Vagina (tissue), 2 donors: ENCODE data around the gene RCOR3. TPM values are rescaled to one million over a fixed set of nuclear protein-coding genes. Genes with fewer than 3 reads are reported as not detected.
"Not testable (repeated sequence)": the region's sequence is repeated elsewhere in the genome, so short reads cannot be mapped to it uniquely, and the experiment has no call there.

Source experiments
- DNase-seq, 2 donors: peaks; one replicate each; pipeline ENCODE4 v3.0.0-alpha.2; 2017; ENCODE audit errors: extremely low spot score in 2 of 2
- H3K27ac ChIP-seq: fragments of 200-600 bp; sonication (generic); one replicate; pipeline ENCODE4 v1.5.1; 2019
- H3K27me3 ChIP-seq: fragments of 200-600 bp; sonication (generic); one replicate; pipeline ENCODE4 v1.5.1; 2019
- H3K36me3 ChIP-seq, 2 donors: fragments of 200-600 bp; sonication (generic); one replicate each; pipeline ENCODE4 v1.5.1; 2017 to 2019
- H3K4me1 ChIP-seq: fragments of 200-600 bp; sonication (generic); one replicate; pipeline ENCODE4 v1.5.1; 2019
- H3K4me3 ChIP-seq, 2 donors: fragments of 200-600 bp; sonication (generic); 1 replicate in 1 of 2; 2 replicates in 1 of 2; pipeline ENCODE4 v1.5.1; 2016 to 2019
- H3K9me3 ChIP-seq: fragments of 200-600 bp; sonication (generic); one replicate; pipeline ENCODE4 v1.5.1; 2019
- POLR2A ChIP-seq, 2 donors: fragments of 450-650 bp; IDR thresholded peaks; one replicate each; pipeline ENCODE4 v1.6.1; 2017; ENCODE audit warnings: antibody characterized with exemption in 2 of 2, mild to moderate bottlenecking in 2 of 2, moderate library complexity in 2 of 2
- POLR2AphosphoS5 ChIP-seq, 2 donors: sonication (generic); formaldehyde crosslinking; IDR thresholded peaks; one replicate each; pipeline ENCODE4 v1.9.0; 2017; ENCODE audit warnings: antibody characterized with exemption in 2 of 2, mild to moderate bottlenecking in 2 of 2, low read depth in 1 of 2; ENCODE audit not compliant: insufficient read depth in 1 of 2
- intact Hi-C: fragments of 100-400 bp; cut with DNase I; formaldehyde crosslinking; loops from one replicate; pipeline ENCODE4 v1.15.1; 2023
- total RNA-seq: library from RNA; depleted of rRNA; stranded (reverse); fragments of >200 nt; gene quantifications from one replicate; pipeline ENCODE4 v1.2.3, GENCODE V29; 2016
- TF ChIP-seq, protein P1 (sequence below), 3 experiments: fragments of 450-650 bp in 2 of 3; fragments of 200-600 bp in 1 of 3; sonication (generic) in 1 of 3; IDR thresholded peaks; one replicate each; pipeline ENCODE4 v1.5.1; 2017 to 2019; ENCODE audit warnings: antibody characterized with exemption in 3 of 3, mild to moderate bottlenecking in 2 of 3, moderate library complexity in 2 of 3

The RCOR3 gene
- total RNA-seq, 1 donor from 2014 or later: 58.4 TPM

DNA sequence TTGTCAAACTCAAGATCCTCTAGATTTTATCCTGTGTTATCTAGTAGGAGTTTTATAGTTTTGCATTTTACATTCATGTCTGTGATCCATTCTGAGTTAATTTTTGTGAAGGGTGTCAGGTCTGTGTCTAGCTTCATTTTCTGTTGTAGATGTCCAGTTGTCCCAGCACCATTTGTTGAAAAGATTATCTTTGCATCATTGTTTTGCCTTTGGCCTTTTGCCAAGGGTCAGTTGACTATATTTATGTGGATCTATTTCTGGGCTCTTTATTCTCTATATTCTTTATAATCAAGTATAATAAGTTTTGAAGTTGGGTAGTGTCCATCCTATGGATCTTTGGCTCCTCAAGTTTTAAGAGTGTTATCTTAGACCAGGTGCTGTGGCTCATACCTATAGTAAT lies 89.4 kb downstream of the RCOR3 start:
- Histone ChIP-seq H3K9me3 (no peaks in the 10 kb centered on the region), H3K27me3 (no peaks in the 10 kb centered on the region), H3K4me1 (no peaks in the 10 kb centered on the region), H3K4me3 (no peak overlapping the region), H3K36me3 (no peaks in the 10 kb centered on the region), H3K27ac (no peak overlapping the region)
- TF ChIP-seq POLR2A (IDR thresholded peaks at IDR 0.05): no peak
- TF ChIP-seq, protein P1, sequence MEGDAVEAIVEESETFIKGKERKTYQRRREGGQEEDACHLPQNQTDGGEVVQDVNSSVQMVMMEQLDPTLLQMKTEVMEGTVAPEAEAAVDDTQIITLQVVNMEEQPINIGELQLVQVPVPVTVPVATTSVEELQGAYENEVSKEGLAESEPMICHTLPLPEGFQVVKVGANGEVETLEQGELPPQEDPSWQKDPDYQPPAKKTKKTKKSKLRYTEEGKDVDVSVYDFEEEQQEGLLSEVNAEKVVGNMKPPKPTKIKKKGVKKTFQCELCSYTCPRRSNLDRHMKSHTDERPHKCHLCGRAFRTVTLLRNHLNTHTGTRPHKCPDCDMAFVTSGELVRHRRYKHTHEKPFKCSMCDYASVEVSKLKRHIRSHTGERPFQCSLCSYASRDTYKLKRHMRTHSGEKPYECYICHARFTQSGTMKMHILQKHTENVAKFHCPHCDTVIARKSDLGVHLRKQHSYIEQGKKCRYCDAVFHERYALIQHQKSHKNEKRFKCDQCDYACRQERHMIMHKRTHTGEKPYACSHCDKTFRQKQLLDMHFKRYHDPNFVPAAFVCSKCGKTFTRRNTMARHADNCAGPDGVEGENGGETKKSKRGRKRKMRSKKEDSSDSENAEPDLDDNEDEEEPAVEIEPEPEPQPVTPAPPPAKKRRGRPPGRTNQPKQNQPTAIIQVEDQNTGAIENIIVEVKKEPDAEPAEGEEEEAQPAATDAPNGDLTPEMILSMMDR (IDR thresholded peaks at IDR 0.05): no peak
- no peak for DNase-seq
- intact Hi-C loops: no loop called here

GRCh38 chr1:211349741-211350140 lies 90.6 kb downstream of the RCOR3 start:
- intact Hi-C loops: no loop called here
- peak in 1 of 2 donors; percentile 13 for DNase-seq
- H3K4me3 ChIP-seq: no peak overlapping the region
- TF ChIP-seq, protein P1 (IDR thresholded peaks at IDR 0.05): no peak
- TF ChIP-seq POLR2AphosphoS5 (IDR thresholded peaks at IDR 0.05; ENCODE audit: insufficient read depth in 1 of 2, low read depth in 1 of 2) (no peak), POLR2A (IDR thresholded peaks at IDR 0.05) (no peak)
- H3K9me3 ChIP-seq: no peaks in the 10 kb centered on the region
- peaks cover 0 to 3% of the 10 kb centered on the region in 2 donors for H3K36me3 ChIP-seq
- no peaks in the 10 kb centered on the region for H3K4me1 ChIP-seq
- H3K27me3 ChIP-seq: no peaks in the 10 kb centered on the region
- H3K27ac ChIP-seq: no peak overlapping the region

GRCh38 chr1:211352055-211352454 lies 92.9 kb downstream of the RCOR3 start:
- H3K27me3 ChIP-seq, H3K27ac ChIP-seq, H3K9me3 ChIP-seq, H3K4me1 ChIP-seq, H3K36me3 ChIP-seq, H3K4me3 ChIP-seq, intact Hi-C loops, DNase-seq: not testable (repeated sequence)

- Histone ChIP-seq H3K27ac (no peak overlapping the region), H3K36me3 (peaks cover 0 to 6% of the 10 kb centered on the region in 2 donors), H3K4me3 (no peak overlapping the region), H3K9me3 (no peaks in the 10 kb centered on the region), H3K4me1 (no peaks in the 10 kb centered on the region), H3K27me3 (no peaks in the 10 kb centered on the region)
- intact Hi-C loops: no loop called here
- DNase-seq: peak in 1 of 2 donors; percentile 10
- TF ChIP-seq POLR2AphosphoS5 (IDR thresholded peaks at IDR 0.05; ENCODE audit: insufficient read depth in 1 of 2, low read depth in 1 of 2) (no peak), POLR2A (IDR thresholded peaks at IDR 0.05) (no peak)
- TF ChIP-seq, protein P1 (IDR thresholded peaks at IDR 0.05): no peak
Observed at GRCh38 chr1:211352465-211352864, 93.3 kb downstream of the RCOR3 start.

DNA sequence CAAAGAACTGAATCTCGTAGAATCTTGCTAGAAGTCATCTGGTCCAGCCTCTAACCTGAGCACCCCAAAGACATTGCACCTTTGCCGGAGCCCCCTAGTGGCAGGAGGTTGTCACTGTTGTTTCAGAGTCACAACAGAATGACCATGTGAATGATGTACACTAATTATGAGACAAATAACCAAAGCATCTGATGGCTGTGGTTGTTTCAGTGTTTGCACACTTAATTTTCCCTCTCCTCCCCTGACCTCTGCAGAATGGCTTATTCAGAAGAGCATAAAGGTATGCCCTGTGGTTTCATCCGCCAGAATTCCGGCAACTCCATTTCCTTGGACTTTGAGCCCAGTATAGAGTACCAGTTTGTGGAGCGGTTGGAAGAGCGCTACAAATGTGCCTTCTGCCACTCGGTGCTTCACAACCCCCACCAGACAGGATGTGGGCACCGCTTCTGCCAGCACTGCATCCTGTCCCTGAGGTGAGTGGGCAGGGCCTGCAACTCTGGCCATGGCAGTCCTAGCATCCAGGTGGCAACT lies 93.9 kb downstream of the RCOR3 start:
- Histone ChIP-seq H3K9me3 (no peaks in the 10 kb centered on the region), H3K27ac (no peak overlapping the region), H3K4me1 (no peaks in the 10 kb centered on the region), H3K4me3 (no peak overlapping the region), H3K36me3 (peaks cover 0 to 12% of the 10 kb centered on the region in 2 donors), H3K27me3 (no peaks in the 10 kb centered on the region)
- intact Hi-C loops: no loop called here
- TF ChIP-seq POLR2AphosphoS5 (IDR thresholded peaks at IDR 0.05; ENCODE audit: insufficient read depth in 1 of 2, low read depth in 1 of 2): no peak
- TF ChIP-seq, protein P1 (IDR thresholded peaks at IDR 0.05): peak in 2 of 3 experiments; percentile 25 to 26
- DNase-seq: peak in 1 of 2 donors; percentile 20
